ENCODE results near the gene TVP23C.
"Not testable (repeated sequence)": the region's sequence is repeated elsewhere in the genome, so short reads cannot be mapped to it uniquely, and the experiment has no call there.

Gene TVP23C
- 1.2 to 6.3 (median 2.1) reads per million in 18 experiments for total RNA-seq

DNA sequence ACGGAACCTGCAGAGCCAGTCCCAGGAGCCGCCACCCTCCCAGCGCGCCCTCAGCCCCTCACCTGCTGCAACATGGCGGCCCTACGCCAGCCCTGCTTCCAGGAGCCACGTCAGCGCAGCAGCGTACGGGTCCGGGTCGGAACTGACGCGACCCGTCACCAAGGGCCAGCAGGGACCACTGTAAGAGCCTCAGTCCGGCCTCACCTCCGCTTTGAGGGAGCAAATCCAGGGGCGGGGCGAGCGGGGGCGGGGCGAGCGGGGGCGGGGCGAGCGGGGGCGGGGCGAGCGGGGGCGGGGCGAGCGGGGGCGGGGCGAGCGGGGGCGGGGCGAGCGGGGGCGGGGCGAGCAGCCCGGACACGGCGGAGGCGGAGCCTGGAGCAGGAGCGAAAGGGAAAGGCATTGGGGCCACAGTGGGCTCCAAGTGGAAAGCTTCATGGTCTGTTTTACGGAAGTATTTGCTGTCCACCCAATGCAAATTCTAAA, at the start of gene TVP23C:
TVP23C (minus strand) TSS at position 109 of the 483 bp plus-strand sequence; CDS start at position 74, 35 bp downstream.
- peak; percentile 62 to 85 for DNase-seq

DNA sequence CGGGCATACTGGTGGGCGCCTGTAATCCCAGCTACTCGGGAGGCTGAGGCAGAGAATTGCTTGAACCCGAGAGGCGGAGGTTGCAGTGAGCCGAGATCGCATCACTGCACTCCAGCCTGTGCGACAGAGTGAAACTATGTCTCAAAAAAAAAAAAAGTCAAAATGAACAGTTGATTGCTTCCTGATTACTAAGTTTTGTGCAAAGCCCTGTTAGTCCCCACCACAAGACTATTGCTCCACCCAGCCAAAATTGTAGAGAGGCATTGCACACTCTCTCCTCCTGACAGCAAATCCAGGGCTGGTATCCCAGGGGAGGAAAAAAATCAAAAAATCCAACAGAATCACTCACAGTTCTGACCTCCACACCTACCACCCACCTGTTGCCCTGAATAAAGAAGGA, 29.7 kb upstream of the TVP23C start:
- DNase-seq: not testable (repeated sequence)

DNA sequence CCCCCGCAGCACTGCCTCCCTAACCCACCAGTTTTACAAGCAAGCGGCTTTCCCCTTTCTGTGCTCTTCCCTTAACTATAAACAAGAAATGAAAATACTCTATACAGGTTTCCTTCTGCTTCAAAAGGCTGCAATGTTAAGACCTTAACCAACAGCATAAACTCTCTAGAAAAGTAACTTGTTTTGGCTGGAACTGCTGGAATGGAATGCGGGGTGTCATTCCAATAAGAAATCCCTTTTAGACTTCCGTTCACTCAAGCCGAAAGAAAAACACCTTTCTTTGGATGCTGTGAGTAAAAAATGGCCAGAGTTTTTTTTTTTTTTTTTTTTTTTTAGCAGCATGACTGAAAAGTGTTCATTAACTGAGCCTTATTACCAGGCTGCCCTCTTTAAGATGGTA, 28.7 kb upstream of the TVP23C start:
- not testable (repeated sequence) for DNase-seq

DNA sequence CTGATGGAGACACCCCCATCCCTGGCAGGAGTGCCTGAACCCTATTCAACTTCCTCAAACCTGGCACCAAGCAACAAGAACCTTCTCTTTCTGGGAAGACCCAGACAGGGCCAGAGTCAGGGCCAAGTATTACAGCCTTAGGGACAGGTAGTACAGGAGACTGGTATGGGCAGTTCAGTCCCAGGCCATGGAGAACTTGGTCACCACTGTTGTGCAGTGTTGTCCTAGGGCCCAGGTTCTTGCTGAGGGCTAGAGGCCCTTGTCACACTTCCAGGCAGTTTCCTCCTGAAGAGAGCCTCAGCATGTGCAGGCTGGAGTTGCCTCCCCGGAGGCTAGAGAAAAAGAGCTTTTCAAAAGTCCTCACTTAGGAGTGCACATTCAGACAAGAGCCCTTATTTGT, 27.6 kb upstream of the TVP23C start:
- DNase-seq: not testable (repeated sequence)

DNA sequence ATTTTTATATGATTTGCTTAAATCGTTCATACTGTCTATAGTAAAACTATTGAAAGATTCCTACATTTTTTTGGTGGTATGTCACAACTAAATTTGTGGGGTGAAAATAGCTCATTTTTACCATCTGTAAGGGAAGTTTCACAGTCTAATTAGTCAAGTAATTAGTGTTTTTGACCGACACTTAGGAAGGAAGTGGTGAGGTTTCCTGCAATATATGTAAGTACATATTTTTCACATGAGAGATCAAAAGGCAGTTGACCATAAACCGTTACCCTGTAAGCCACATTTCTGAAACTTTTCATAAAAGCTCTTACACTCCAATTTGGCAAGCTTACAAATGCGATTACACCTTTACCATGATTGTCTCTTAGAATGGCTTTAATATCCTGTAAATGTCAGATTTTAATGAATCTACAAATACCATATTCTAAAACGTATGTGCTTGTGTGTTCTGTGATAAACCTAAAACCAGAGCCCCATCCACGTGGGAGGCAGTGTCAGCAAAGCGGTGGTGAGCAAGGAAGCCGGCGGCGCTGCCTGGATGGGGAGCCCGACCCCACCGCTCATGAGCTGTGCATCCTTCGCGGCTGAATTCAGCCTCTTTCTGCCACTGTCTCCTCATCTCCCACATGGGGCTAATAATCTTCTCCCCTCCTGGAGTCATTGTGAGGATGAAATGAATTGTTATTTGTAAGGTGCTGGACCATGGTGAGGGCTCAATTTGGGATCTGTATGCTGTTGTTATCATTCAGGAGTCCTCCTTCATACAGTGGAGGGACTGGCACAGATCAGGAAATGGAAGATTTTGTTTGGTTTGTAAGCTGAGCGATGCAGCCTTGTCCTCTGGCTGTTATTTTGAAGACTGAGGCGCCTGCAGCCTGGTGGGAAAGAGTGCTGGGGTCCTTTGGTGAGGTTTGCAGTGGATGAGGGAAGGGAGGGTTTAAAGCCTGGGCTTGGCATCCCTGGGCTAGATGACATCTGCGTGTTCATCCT, 26.6 kb upstream of the TVP23C start:
- not testable (repeated sequence) for DNase-seq

DNA sequence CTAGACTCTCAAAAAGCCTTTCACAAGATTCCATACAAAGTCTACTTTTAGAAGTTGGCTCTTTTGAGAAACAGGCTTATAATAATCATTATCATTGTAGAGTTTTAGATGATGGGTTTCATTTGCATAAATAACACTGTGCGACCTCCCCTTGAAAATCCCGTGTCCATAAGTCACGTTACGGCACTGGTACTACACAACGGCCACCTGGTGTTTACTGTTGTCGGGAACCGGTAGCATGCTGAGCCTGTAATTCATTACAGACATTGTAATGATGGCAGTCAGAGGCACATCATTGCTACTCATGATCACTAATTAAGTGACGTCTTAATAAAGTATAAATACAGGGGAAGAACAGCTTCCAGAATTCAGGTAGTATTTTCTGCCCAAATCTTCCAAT, 24.7 kb upstream of the TVP23C start:
- DNase-seq: not testable (repeated sequence)

DNA sequence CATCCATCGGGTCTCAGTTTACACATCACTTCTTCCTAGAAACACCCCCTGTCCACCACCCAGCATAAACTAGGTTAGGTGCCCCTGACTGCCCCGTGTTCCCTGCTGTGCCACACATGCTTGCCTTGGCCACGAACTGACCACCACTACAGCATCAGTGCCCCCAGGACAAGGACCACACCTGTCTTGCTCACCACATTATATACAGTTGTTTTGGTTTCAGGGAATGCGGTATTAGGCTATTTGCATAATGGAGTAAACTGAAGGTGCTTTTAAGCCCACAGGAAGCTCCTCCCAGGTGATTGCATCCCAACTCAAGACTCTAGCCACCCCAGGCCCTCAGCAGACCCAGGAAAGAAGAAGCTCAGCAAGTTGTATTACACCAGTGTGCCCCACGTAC, 20.0 kb upstream of the TVP23C start:
- not testable (repeated sequence) for DNase-seq

DNA sequence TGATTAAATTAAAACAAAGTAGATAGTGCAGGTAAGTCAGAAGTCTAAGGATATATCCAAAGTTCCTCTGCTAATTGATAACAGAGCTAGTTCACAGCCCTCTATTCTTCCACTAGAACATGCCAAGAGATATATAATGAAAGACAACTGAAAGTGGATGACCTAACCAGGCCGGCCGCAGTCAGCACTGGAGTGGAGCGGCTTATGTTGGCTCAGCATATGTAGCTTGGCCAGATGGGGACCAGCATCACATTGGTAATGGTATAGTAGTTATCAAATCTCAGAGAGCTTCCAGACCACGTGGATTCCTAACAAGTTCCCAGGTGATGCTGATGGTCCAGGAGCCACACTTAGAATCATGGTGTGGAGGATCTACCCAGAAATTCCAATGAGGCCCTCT, 18.2 kb upstream of the TVP23C start:
- not testable (repeated sequence) for DNase-seq

DNA sequence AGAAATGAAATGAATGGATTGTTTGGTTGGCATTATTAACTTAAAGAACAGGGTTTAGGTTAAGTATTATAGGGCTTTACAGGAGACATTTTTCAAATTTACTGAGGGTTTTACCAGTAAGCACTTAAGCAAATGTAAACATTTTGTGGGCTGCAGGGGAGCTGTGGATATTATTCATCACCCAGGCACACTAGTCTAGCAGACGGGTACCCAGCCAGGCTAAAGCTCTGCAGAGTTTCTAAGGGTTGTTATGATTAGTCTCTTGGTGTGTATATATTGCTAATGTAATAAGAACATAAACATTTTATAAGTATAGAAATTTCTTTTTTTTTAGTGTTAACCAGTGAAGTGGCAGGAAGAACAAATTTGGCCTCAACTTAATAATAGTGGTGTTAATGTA, 13.6 kb upstream of the TVP23C start:
- not testable (repeated sequence) for DNase-seq

DNA sequence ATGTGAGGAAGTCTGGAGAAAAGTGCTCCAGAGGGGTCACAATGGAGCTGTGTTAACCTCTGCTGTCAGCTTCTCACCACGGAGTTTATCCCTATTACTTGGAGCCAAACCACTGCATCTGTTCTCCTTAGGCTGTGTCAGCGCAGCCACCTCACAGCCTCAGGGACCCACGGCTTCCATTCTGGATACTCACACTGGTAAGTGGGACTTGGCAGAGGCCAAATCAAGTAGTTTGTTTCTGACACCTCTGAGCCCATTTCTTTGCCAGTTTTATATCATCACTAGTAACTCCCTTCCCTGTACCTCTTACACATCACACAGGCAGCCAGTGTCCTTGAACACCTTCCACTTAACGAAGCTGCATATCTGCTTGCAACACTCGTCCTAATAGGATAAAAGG, 11.4 kb upstream of the TVP23C start:
- not testable (repeated sequence) for DNase-seq

DNA sequence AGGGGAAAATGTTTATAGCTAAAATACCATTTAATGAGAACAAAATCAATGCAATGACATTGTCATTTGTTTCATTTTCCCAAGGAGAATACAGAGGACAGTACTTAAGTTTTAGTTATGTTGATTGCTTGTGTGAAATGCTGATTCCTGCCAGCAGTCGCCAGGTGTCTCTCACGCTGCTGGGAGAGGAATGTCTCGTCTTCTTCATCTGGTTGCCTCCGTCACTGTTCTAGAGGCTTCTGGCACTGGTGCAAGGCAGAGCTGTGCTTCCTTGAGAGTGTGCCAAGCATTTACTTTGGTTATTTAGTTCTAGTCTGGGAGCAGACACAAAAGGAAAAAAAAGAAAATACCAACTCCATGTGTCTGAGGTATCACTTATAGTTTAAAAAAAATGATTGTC, 10.6 kb upstream of the TVP23C start:
- not testable (repeated sequence) for DNase-seq

DNA sequence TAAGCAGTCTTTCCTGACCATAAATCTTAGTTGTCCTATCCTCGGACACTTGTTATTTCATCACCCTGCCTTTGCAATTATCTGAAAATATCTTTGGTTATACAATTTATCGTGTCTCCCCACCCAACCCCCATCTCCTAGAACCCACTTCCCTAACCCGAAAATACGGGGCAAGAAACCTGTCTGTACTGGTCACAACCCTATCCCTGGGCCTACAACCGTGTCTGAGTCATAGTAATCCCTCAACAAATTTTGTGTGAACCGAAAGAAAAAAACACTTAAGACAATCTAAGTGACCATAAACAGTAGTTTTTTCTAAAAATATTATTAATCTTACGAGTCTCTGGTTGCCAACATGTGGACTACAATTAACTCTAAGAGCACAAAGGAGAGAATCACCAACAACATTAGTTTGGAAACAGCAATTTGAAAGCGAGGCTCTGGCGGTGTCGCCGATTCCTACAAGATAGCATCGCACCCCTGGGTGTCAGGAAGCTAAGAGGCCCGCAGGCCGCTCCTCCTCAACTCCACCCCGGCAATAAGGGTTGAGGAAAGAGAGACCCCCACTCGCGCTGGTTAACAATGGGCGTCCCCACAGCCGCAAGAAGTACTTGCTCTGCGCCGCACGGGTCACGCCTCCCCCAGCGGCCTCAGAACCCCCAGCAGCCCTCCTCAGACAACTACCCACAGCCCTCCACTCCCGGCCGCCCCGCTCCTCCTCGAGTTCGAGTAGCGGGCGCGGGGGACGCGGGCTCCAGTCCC, 489 bp downstream of the TVP23C start:
- not testable (repeated sequence) for DNase-seq

DNA sequence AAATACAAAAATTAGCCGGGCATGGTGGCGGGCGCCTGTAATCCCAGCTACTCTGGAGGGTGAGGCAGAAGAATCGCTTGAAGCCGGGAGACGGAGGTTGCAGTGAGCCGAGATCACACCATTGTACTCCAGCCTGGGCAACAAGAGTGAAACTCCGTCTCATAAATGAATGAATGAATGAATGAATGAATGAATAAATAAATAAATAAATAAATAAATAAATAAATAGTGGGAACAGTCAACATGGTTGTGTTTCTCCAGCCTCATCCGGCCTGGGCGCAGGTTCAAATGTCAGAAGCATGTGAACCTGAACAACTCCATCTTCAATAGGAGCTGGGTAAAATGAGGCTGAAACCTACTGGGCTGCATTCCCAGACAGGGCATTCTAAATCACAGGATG, 1.8 kb downstream of the TVP23C start:
- not testable (repeated sequence) for DNase-seq

DNA sequence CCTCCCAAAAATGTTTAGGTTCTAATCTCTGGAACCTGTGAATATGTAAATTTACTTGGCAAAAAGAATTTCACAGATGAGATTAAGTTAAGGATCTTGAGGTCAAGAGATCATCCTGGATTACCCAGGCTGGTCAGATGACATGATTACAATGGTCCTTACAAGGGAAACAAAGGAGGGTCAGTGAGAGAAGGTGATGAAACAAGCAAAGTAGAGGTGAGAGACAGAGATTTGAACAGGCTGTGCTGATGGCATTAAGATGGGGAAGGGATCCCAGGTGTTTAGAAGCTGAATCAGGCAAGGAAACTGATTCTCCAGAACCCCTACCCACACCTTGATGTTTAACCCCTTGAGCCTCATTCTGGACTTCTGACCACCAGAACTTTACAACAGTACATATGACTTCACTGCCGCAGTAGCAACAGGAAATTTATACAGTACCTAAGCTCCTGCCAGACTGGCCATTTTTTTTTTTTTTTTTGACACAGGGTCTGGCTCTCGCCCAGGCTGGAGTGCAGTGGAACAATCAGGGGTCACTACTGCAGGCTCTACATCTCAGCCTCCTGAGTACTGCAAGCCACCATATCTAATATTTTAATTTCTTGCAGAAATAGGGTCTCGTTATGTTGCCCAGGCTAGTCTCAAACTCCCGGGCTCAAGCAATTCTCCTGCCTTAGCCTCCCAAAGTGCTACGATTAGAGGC, 4.7 kb downstream of the TVP23C start:
- not testable (repeated sequence) for DNase-seq

DNA sequence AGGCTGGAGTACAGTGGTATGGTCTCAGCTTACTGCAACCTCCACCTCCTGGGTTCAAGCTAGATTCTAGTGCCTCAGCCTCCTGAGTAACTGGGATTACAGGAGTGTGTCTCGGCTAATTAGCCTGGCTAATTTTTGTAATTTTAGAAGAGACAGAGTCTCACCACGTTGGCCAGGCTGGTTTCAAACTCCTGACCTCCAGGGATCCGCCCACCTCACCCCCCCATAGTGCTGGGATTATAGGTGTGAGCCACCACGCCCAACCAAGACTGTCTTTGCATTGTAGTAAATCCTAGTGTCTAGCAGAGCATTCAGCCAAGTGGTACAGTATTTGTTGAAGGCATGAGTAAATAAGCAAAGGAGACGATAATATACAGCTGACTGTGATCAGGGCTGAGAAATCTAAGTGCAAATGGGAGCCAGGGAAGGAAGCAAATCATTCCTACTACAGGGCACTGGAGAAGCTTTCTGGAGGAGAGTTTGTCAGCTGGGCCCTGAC, 5.9 kb downstream of the TVP23C start:
- DNase-seq: not testable (repeated sequence)

DNA sequence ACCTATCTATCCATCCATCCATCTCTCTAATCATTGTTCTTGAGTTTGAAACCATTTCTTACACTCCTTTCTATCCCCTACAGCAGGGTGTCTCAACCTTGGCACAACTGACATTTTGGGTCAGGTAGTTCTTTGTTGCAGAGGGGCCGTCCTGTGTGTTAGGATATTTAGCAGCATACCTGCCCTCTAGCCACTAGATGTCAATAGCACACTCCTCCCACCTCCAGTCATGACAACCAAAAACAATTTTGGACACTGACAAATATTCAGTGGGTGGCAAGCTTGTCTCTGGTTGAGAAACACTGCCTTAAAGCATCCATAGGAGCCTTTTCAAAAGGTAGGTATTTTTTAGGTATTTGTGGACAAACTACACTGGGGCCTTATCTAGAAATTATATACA, 10.4 kb downstream of the TVP23C start:
- DNase-seq: not testable (repeated sequence)

DNA sequence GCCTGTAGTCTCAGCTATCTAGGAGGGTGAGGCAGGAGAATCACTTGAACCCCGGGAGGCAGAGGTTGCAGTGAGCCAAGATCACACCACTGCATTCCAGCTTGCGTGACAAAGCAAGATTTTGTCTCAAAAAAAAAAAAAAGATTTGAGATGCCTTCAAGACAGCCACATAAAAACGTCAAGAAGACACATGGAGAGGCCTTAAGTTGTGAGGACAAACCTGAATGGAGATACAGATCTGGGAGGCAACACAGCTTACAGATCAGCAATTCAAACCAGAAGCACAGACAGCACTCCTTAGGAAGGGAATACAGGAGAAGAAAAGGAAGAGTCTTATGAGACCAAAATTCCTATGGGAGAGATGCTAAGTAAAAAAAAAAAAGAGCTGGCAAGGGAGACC, 13.7 kb downstream of the TVP23C start:
- not testable (repeated sequence) for DNase-seq

DNA sequence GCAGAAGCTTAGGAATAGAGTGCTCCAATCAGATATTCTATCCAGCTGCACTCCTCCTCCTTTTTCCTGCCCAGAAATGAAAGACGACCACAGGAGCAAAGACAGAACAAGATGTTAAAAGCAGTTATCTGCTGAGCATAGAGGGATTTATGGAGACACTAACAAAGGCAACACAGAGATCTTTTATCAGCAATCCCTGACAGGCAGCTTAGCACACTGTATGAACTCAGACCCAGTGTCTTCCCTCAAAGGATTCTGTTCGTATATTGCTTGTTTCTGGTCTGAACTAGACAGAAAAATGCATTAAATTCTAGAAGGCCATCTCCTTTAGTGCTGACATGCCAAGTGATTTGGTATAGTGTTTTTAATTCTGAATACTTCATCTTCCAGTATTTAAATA, 16.7 kb downstream of the TVP23C start:
- DNase-seq: not testable (repeated sequence)

DNA sequence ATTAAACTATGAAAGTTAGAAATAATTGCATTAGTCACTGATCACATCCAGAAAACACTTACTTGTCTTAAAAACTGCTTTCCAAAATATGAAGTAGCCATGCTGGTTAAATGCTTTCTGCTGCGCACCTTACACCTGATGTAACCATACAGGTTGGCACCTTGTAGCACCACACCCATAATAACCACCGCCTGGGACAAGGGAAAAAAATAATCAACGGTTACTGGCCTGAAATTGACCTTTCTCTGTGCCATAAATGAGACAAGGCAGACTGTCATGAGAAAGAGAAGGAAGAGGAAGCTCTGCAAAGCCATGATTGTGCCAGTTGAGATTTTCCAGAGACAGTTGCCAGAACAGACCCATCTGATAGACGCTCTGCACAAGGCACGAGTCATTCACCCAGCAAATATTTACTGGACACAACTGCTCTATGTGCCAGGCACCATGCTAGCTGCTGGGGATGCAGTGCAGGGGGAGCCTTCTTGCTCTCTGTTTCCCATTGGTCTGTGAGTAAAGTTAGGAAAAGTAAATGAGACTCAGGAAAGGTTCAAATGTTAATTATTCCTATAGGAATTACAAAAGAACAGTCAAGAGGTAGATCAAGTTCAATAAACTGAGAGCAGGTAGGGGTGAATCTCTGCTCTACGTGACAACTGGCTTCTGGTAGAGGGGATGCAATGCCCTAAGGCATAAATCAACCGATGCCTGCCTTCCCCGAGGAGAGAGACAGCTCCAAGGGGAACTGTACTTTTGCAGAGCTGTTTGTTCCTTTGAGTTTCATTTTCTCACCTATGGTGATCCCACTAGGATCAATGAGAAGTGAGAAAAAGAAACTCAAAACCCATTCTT, 22.7 kb downstream of the TVP23C start:
- DNase-seq: not testable (repeated sequence)

DNA sequence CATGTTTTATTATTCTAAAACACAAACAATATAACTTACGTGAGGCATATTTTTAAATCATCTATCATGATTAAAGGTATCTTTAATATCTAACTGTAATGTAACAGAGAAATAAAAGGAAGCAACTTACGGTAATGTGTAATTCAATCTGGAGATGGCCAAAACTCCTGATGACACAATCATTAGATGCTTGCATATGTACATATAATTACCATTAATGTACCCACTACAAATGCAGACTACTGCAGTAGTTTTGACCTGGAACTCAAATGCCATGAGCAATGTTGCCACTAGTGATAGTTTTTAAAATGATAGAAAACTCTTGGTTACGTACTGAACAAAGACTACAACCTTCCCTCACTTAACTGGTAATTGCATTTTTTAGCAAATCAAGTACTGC, 30.2 kb downstream of the TVP23C start:
- DNase-seq: not testable (repeated sequence)
